GM10248 (cell line): Measurements from ENCODE around the gene SLC44A5.
"Not testable (repeated sequence)": the region's sequence is repeated elsewhere in the genome, so short reads cannot be mapped to it uniquely, and the experiment has no call there.

Experiments
- CTCF ChIA-PET: fragments of 300-600 bp; sonication (Branson Sonifier 250); formaldehyde crosslinking; extraction: SDS; loops from one replicate; lab custom pipeline; 2021; ENCODE audit warnings: antibody characterized with exemption; lab: Yijun Ruan, JAX
- POLR2A ChIA-PET: fragments of 350-650 bp; sonication (Branson Sonifier 250); formaldehyde crosslinking; extraction: SDS; loops from one replicate; lab custom pipeline; 2020; ENCODE audit warnings: antibody characterized with exemption; lab: Yijun Ruan, JAX
- DNase-seq: peaks from one replicate; pipeline ENCODE4 v3.0.0; 2012; ENCODE audit errors: extremely low spot score
- TF ChIP-seq, protein P1 (sequence below): IDR thresholded peaks from 2 replicates; pipeline ENCODE4 v1.5.1; 2012; ENCODE audit warnings: mild to moderate bottlenecking, low read depth; ENCODE audit errors: extremely low read depth, missing control alignments, control extremely low read depth

Gene SLC44A5

GRCh38 chr1:75502776-75503175 lies 108.1 kb downstream of the SLC44A5 start:
- ChIA-PET POLR2A (no interaction called here), CTCF (no interaction called here)
- TF ChIP-seq, protein P1, sequence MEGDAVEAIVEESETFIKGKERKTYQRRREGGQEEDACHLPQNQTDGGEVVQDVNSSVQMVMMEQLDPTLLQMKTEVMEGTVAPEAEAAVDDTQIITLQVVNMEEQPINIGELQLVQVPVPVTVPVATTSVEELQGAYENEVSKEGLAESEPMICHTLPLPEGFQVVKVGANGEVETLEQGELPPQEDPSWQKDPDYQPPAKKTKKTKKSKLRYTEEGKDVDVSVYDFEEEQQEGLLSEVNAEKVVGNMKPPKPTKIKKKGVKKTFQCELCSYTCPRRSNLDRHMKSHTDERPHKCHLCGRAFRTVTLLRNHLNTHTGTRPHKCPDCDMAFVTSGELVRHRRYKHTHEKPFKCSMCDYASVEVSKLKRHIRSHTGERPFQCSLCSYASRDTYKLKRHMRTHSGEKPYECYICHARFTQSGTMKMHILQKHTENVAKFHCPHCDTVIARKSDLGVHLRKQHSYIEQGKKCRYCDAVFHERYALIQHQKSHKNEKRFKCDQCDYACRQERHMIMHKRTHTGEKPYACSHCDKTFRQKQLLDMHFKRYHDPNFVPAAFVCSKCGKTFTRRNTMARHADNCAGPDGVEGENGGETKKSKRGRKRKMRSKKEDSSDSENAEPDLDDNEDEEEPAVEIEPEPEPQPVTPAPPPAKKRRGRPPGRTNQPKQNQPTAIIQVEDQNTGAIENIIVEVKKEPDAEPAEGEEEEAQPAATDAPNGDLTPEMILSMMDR, result no peak
- DNase-seq, result no peak

- CTCF ChIA-PET, result no interaction called here
- POLR2A ChIA-PET, result no interaction called here
- DNase-seq, result no peak
- TF ChIP-seq, protein P1, result no peak
These were observed 109.2 kb downstream of the SLC44A5 start for GRCh38 chr1:75501577-75502295.

DNA sequence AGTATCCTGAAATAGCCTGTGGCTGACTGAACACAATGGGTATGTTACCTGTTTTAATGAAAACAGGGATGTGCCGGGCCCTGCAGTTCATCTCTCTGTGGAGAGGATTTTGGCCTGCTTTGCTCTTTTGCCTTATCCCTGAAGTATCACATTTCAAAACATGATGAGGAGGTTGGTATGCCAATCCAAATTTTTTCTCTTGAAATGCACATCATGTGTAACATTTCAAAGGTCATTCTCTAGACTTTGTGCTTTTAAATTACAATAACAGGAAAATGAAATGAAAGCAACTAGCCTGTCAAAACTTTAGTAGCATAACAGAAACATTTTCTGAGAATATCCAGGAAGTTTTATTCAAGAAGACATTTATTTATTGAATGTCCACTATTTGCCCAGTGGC lies 118.9 kb downstream of the SLC44A5 start:
- POLR2A ChIA-PET, result no interaction called here
- CTCF ChIA-PET, result no interaction called here
- TF ChIP-seq, protein P1, result no peak
- no peak for DNase-seq

DNA sequence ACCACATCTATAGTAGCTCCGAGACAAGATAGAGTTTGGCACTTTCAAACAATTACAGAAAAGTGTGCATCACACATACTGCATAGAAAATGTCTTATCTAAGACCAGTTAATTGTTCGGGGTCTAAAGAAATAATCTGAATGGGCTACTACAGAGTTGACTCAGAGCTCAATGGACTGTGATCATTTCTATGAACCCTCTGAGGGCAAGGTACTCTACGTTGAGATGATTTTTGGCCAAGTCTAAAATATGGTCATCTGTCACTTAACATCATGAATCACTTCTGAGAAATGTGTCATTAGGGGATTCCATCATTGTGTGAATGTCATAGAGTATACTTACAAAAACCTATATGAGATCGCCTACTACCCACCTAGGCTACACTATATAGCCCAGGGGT lies 123.5 kb downstream of the SLC44A5 start:
- TF ChIP-seq, protein P1, result no peak
- CTCF ChIA-PET, result no interaction called here

DNA sequence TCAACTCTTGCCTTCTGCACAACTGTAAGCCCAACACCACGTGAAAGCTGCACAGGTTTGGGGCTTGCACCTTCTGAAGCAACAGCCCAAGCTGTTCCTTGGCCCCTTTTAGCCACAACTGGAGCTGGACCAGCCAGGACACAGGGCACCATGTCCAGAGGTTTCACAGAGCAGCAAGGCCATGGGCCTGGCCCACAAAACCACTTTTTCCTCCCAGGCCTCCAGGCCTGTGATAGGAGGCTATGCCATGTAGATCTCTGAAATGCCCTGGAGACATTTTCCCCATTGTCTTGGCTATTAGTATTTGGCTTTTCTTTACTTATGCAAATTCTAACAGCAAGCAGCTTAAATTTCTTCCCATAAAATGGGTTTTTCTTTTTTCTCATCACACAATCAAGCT lies 126.1 kb downstream of the SLC44A5 start:
- DNase-seq, result no peak
- POLR2A ChIA-PET, result no interaction called here
- TF ChIP-seq, protein P1, result no peak

More for the DNA sequence above, 123.5 kb downstream of the SLC44A5 start:
- POLR2A ChIA-PET, result no interaction called here
- DNase-seq, result no peak

GRCh38 chr1:75482951-75483350 lies 128.0 kb downstream of the SLC44A5 start:
- POLR2A ChIA-PET, result no interaction called here
- no peak for DNase-seq
- TF ChIP-seq, protein P1, result no peak
- CTCF ChIA-PET, result no interaction called here

More for the DNA sequence above, 126.1 kb downstream of the SLC44A5 start:
- CTCF ChIA-PET, result interaction anchor here (0.8 to 1.6 kb wide), 4 partner anchors 15 to 218 kb away, joined by 3 to 4 read pairs (median 4); no protein-coding TSS in a partner anchor

DNA sequence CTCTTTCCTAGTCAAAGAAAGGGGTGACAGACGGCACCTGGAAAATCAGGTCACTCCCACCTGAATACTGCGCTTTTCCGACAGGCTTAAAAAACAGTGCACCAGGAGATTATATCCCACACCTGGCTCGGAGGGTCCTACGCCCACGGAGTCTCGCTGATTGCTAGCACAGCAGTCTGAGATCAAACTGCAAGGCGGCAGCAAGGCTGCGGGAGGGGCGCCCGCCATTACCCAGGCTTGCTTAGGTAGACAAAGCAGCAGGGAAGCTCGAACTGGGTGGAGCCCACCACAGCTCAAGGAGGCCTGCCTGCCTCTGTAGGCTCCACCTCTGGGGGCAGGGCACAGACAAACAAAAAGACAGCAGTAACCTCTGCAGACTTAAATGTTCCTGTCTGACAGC lies 134.4 kb downstream of the SLC44A5 start:
- DNase-seq, CTCF ChIA-PET, POLR2A ChIA-PET: not testable (repeated sequence)
